Caco-2 (cell line): Measurements from ENCODE around the gene MYRF. TPM values are rescaled to one million over a fixed set of nuclear protein-coding genes. Genes with fewer than 3 reads are reported as not detected.
A peak's percentile ranks its signal among the peaks of the same experiment; 100 is the strongest.

ENCODE experiments used
- BruUV-seq: library from RNA; stranded (reverse); fragments of 400-500 nt; replicated peaks from 2 replicates; lab custom pipeline; 2021; lab: Mats Ljungman, UMichigan
- CTCF ChIA-PET: fragments of 300-600 bp; sonication (Branson Sonifier 250); formaldehyde crosslinking; loops from one replicate; lab custom pipeline; 2022; ENCODE audit warnings: antibody characterized with exemption; lab: Charles Lee
- POLR2A ChIA-PET: fragments of 300-600 bp; sonication (Branson Sonifier 250); formaldehyde crosslinking; loops from one replicate; lab custom pipeline; 2022; ENCODE audit warnings: antibody characterized with exemption; lab: Charles Lee
- DNase-seq, 2 experiments: peaks; one replicate each; pipeline versions ENCODE4 v3.0.0 to v3.0.0-alpha.2; 2020 to 2022
- H3K27me3 ChIP-seq: replicated peaks from 2 replicates; pipeline ENCODE4 v1.6.0; 2011; ENCODE audit warnings: low read length; ENCODE audit not compliant: control insufficient read depth, insufficient read depth
- H3K36me3 ChIP-seq: 2 replicates; pipeline ENCODE4 v1.5.1; 2011; ENCODE audit warnings: low read length; ENCODE audit not compliant: control insufficient read depth, insufficient read depth
- H3K4me1 ChIP-seq: fragments of 250-450 bp; sonication (Bioruptor Pico); 2 replicates; pipeline ENCODE4 v1.5.1; 2020; ENCODE audit warnings: mild to moderate bottlenecking
- H3K4me3 ChIP-seq: 2 replicates; pipeline ENCODE4 v1.5.1; 2011; ENCODE audit warnings: low read depth, mild to moderate bottlenecking, control low read depth, low read length
- H3K9me3 ChIP-seq: fragments of 250-450 bp; sonication (Bioruptor Pico); 2 replicates; pipeline ENCODE4 v1.5.1; 2020; ENCODE audit warnings: mild to moderate bottlenecking, moderate library complexity
- H3K27ac Mint-ChIP-seq: one replicate; pipeline ENCODE4 v1.8.0; 2022; ENCODE audit warnings: mixed read lengths; ENCODE audit not compliant: unreplicated experiment
- H3K27me3 Mint-ChIP-seq: one replicate; pipeline ENCODE4 v1.8.0; 2022; ENCODE audit warnings: mixed read lengths; ENCODE audit not compliant: insufficient read depth, unreplicated experiment
- H3K36me3 Mint-ChIP-seq: one replicate; pipeline ENCODE4 v1.8.0; 2022; ENCODE audit warnings: mild to moderate bottlenecking, mixed read lengths; ENCODE audit not compliant: insufficient read depth, unreplicated experiment
- H3K4me1 Mint-ChIP-seq: one replicate; pipeline ENCODE4 v1.8.0; 2022; ENCODE audit warnings: low read depth, mixed read lengths; ENCODE audit not compliant: unreplicated experiment
- H3K4me3 Mint-ChIP-seq: one replicate; pipeline ENCODE4 v1.8.0; 2022; ENCODE audit warnings: mild to moderate bottlenecking, moderate library complexity, mixed read lengths; ENCODE audit not compliant: unreplicated experiment
- H3K9me3 Mint-ChIP-seq: one replicate; pipeline ENCODE4 v1.8.0; 2022; ENCODE audit warnings: mixed read lengths; ENCODE audit not compliant: unreplicated experiment
- CTCF ChIP-seq, 2 experiments: fragments of 200-600 bp in 1 of 2; IDR thresholded peaks; 1 replicate in 1 of 2; 2 replicates in 1 of 2; pipeline versions ENCODE4 v1.5.1 to v1.8.0; 2011 to 2022; ENCODE audit warnings: antibody characterized with exemption in 1 of 2, control low read depth in 1 of 2, inconsistent platforms in 1 of 2, low read depth in 1 of 2, low read length in 1 of 2, mild to moderate bottlenecking in 1 of 2, moderate library complexity in 1 of 2; ENCODE audit not compliant: insufficient read depth in 1 of 2, severe bottlenecking in 1 of 2, unreplicated experiment in 1 of 2
- intact Hi-C: fragments of 100-400 bp; cut with micrococcal nuclease; formaldehyde crosslinking; loops from one replicate; pipeline ENCODE4 v1.10.0; 2022; ENCODE audit not compliant: unreplicated experiment
- total RNA-seq: library from RNA; stranded (reverse); gene quantifications from 2 replicates; pipeline ENCODE4 v1.2.3, GENCODE V29; 2022

MYRF gene
- total RNA-seq, 1 experiment from 2014 or later, result 169 TPM

- Mint-ChIP-seq H3K27me3 (no peaks in the 10 kb centered on the region), H3K36me3 (peaks cover 84% of the 10 kb centered on the region), H3K4me1 (peaks cover 7% of the 10 kb centered on the region), H3K27ac (peak overlapping the region; percentile 80), H3K9me3 (no peaks in the 10 kb centered on the region), H3K4me3 (no peak overlapping the region)
- intact Hi-C loops, result no loop called here
- POLR2A ChIA-PET, result no interaction called here
- H3K9me3 ChIP-seq, result no peaks in the 10 kb centered on the region
- no TSS peak for BruUV-seq
- CTCF ChIA-PET, result interaction anchor here (2.3 kb wide), 1 partner anchor 20 kb away, joined by 6 read pairs; no protein-coding TSS in a partner anchor
- DNase-seq, result no peak
- H3K36me3 ChIP-seq, result peaks cover 6% of the 10 kb centered on the region
- no peak for TF ChIP-seq CTCF (IDR thresholded peaks at IDR 0.05; ENCODE audit: insufficient read depth in 1 of 2, low read depth in 1 of 2, low read length in 1 of 2, severe bottlenecking in 1 of 2, unreplicated experiment in 1 of 2)
- no peaks in the 10 kb centered on the region for H3K27me3 ChIP-seq
- no peaks in the 10 kb centered on the region for H3K4me1 ChIP-seq
- no peak overlapping the region for H3K4me3 ChIP-seq
Observed at GRCh38 chr11:61777234-61778090, 25.0 kb downstream of the MYRF start.

- Mint-ChIP-seq H3K27ac (peak overlapping the region; percentile 80), H3K4me3 (no peak overlapping the region), H3K36me3 (peaks cover 85% of the 10 kb centered on the region), H3K9me3 (no peaks in the 10 kb centered on the region), H3K27me3 (no peaks in the 10 kb centered on the region), H3K4me1 (peaks cover 1% of the 10 kb centered on the region)
- Histone ChIP-seq H3K4me1 (no peaks in the 10 kb centered on the region), H3K9me3 (no peaks in the 10 kb centered on the region), H3K27me3 (no peaks in the 10 kb centered on the region), H3K4me3 (no peak overlapping the region), H3K36me3 (peaks cover 7% of the 10 kb centered on the region)
- ChIA-PET CTCF (interaction anchor here (1.1 to 2.3 kb wide), 3 partner anchors 10 to 31 kb away, joined by 3 to 8 read pairs (median 6); no protein-coding TSS in a partner anchor), POLR2A (no interaction called here)
- intact Hi-C loops, result no loop called here
- DNase-seq, result no peak
- TF ChIP-seq CTCF (IDR thresholded peaks at IDR 0.05; ENCODE audit: insufficient read depth in 1 of 2, low read depth in 1 of 2, low read length in 1 of 2, severe bottlenecking in 1 of 2, unreplicated experiment in 1 of 2), result no peak
- BruUV-seq, result no TSS peak
Observed at GRCh38 chr11:61778357-61778886, 26.0 kb downstream of the MYRF start.

GRCh38 chr11:61778920-61779650, 26.6 kb downstream of the MYRF start:
- no peaks in the 10 kb centered on the region for H3K4me1 Mint-ChIP-seq
- no peak overlapping the region for H3K4me3 Mint-ChIP-seq
- peak overlapping the region; percentile 80 for H3K27ac Mint-ChIP-seq

More at GRCh38 chr11:61778920-61779650, 26.6 kb downstream of the MYRF start:
- Histone ChIP-seq H3K4me1 (no peaks in the 10 kb centered on the region), H3K4me3 (no peak overlapping the region), H3K9me3 (no peaks in the 10 kb centered on the region), H3K27me3 (no peaks in the 10 kb centered on the region), H3K36me3 (peaks cover 7% of the 10 kb centered on the region)
- BruUV-seq, result no TSS peak
- Mint-ChIP-seq H3K9me3 (no peaks in the 10 kb centered on the region), H3K36me3 (peaks cover 85% of the 10 kb centered on the region), H3K27me3 (no peaks in the 10 kb centered on the region)
- CTCF ChIA-PET, result interaction anchor here (1.0 to 2.3 kb wide), 4 partner anchors 9 to 31 kb away, joined by 3 to 8 read pairs (median 4); no protein-coding TSS in a partner anchor
- no peak for TF ChIP-seq CTCF (IDR thresholded peaks at IDR 0.05; ENCODE audit: insufficient read depth in 1 of 2, low read depth in 1 of 2, low read length in 1 of 2, severe bottlenecking in 1 of 2, unreplicated experiment in 1 of 2)
- no peak for DNase-seq
- intact Hi-C loops, result no loop called here
- POLR2A ChIA-PET, result no interaction called here
